NCI-H1105 treated with DMSO at 0.1 percent for 48 hours (cell line): Measurements from ENCODE around the gene TTC39B.
"Not testable (repeated sequence)": the region's sequence is repeated elsewhere in the genome, so short reads cannot be mapped to it uniquely, and the experiment has no call there.

Experiments
- DNase-seq: peaks from one replicate; lab custom pipeline; 2025; lab: John Stamatoyannopoulos, UW

The TTC39B gene

DNA sequence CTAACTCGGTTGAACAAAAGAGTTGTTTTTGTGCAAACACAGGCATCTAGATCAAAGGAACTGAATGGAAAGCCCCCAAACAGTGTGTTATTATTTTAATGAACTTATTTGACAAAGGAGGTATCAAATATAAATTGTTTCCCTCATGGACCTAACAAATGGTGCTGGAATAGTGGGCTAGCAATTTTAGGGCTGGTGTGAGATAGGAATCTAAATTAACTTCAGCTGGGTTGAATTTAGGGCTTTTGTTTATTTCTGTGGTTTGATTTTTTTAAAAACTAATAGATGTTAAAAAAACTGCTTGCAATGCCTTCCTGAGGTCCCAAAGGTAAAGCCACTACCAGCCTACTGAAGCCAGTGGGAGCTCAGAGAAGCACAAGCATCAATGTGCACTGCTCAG lies 42.1 kb downstream of the TTC39B start:
- no peak for DNase-seq

DNA sequence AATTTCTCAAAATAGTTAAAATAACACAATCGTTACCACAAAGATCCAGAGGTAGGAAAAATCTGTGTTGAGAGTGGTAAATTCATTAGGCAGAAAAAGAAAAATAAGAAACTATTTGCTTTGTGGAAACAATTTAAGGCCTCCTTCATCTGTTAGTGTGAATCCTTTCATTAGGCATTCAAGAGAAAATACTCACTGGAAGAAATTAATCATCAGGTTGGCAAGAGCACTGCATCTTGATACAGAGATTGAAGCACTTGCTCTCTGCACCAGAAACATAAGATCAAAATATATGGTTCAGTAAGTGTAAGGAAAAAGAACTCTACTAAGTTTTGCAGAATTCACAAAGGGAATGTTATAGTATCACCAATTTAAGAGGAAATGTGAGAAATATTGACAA lies 44.4 kb downstream of the TTC39B start:
- DNase-seq = no peak

DNA sequence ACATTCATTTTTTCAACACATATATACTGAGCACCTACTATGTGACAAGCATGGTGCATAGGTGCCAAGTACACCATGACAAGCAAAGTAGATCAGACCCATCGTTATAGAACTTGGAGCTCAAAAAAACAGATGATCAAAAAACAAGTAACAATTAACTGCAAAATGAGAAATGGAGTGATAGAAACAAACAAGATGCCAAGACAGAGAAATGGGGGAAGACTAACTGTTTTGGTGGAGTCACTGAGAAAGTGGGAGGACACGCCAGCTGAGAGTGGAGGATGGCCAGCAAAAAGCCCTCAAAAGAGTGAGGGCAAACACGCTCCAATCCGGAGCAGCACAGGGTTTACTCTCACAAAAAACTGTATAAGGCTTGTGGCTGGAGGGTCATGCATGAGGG lies 50.6 kb downstream of the TTC39B start:
- DNase-seq = no peak

DNA sequence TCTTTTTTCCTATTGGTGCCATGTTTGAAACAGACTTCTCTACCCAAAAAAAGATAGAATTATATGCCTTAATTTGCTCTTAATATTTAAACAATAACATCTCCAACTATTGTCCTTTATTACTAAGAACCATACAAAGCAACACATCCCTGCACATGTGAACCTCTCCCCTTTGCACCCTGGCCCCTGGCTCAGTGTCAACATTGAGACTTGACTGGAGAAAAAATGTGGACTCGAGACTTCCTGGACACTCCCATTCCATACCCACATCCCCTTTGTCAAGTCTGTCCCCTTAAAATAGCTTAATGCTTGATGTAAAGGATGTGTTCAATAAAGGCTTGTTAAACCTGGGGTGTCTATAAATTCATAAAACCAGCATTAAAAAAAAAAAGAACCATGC lies 53.2 kb downstream of the TTC39B start:
- no peak for DNase-seq

GRCh38 chr9:15253197-15253596 lies 53.8 kb downstream of the TTC39B start:
- no peak for DNase-seq

DNA sequence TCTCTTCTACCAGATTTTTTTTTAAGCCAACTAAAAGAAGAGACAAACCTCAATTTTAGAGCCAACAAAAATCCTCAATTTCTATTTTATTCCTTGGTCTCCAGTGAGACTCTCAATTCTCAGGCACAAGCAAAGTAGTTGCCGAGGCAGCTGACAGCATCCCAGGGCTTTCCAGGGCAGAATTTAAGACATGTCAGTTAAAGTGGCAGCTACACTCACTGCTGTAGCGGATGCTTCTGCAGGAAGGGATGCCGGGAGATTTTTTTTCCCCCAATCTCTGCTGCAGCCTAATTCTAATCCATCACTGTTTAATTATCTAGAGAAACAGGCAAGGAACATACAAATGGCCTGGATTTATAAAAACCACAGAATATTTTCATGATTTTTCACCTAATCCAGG lies 57.0 kb downstream of the TTC39B start:
- no peak for DNase-seq

DNA sequence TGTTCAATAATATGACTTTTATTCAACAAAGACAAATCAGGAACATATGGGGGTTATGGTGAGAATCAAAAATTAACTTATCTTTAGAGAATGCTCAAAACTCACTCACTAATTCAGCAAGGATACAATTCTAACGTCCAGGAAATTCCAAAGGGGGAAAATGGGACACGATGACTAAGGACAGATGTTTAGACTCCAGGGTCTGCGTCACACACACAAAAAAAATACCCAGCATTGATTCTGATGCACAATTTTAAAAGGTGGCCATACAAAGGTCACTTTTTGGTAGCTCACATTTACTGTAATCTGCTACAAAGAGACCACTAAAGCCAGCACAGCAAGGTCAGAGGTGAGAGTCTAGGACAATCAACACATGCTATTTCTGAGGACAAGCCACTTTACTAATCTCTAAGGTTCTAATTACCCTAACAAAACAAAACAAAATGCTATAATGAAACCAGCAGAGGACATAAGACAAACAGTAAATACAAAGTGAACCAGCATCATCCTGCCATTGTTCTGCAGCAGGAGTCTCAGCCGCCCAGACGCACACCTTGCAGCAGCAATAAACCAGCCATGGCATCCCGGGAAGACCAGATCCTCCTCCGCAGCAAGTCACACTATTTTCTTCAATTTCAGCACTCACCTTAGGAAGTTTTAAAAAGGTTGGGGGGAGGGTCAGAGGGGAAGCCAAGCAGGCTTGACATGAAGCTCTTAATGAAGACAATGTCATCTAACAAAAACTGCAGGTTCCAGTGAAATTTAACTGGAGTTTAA lies 57.8 kb downstream of the TTC39B start:
- DNase-seq = no peak

DNA sequence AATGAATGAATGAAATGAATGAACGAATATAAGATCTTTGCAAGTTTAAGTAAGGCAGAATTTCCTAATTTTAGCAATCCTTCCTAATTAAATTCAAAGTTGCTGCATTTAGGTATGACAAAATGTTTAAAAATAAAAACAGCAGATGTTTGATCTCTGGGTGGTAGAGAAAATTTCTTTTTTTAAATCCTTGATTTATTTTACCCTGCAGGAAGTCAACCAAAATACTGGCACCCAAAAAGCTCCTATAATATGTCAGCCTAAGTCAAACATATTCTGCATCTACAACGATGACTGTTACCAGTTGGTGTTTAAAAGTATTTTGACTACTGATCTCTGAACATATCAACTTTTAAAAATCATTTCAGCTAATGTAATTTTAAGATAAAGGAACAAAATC lies 58.4 kb downstream of the TTC39B start:
- no peak for DNase-seq

DNA sequence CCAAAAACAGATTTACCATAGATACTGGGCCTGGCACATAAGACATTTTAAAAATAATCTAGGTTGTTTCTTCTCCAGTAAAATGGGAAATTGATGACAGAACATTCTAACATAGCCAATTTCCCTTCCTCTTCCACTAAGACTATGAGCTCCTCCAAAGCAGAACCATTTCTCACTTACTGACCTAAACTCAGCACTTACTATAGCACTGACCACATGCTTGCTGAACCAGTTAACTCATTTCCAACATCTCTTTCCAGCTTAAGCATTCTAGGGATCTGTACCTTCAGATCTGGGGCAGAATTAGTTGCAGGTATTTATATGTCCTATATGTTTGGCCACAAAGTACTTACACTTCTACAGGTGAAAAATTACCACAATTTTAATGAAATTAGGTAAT lies 58.9 kb downstream of the TTC39B start:
- DNase-seq = no peak

DNA sequence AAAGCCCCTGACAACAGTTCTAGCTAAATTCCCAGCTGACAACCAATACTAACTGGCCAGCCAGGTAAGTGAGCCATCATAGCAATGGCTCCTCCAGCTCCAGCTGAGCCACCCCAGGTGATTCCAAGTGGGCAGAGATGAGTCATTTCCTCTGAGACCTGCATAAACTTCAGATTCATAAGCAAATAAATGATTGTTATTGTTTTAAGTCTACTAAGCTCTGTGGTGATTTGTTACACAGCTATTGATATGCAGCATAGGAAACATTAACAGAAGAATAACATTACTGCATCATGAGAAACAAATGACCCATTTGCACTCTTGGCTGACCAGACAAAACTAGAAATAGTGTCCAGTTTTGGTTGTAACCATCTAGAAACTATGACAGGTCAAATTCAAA lies 60.3 kb downstream of the TTC39B start:
- no peak for DNase-seq

DNA sequence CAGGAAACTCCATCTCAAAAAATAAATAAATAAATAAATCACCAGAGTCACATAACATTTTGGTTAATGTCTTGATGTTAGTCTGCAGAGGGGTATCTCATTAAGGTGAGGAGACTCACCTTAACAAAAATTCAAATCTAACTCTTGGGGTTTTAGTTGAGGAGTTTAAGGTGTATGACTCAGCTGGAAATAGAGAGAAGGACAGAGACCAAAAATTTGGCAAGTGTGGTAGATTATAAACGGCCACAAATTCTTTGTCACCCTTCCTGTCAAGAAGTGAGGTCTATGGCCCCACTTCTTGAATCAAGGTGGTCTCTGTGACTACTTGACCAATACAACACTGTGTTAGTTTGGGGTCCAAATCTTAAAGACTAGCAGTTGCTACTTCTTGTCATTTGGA lies 60.8 kb downstream of the TTC39B start:
- DNase-seq = no peak

GRCh38 chr9:15244001-15244441 lies 63.0 kb downstream of the TTC39B start:
- no peak for DNase-seq

- no peak for DNase-seq
These were observed 63.9 kb downstream of the TTC39B start for GRCh38 chr9:15243081-15243480.

DNA sequence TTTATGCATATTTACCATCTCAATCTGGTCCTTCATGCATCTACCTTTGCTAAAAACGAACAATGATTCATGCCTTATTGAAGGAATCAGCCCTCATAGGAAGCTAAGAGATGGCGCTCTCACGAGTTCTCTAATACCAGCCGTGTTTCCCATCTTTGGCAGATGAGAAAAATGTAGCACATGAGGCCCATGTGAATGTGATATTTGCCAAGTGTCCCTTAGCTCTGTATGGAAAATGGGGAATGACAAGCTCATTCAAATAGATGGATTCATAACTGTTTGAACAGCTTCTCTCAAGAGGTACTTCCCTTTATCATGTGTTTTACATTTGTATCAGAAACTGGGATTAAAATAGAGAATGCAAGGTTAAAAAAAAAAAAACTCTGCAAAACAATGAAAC lies 66.1 kb downstream of the TTC39B start:
- DNase-seq = no peak

GRCh38 chr9:15239816-15240215 lies 67.2 kb downstream of the TTC39B start:
- DNase-seq = no peak

- DNase-seq = no peak
These were observed 68.4 kb downstream of the TTC39B start for GRCh38 chr9:15238646-15239045.

DNA sequence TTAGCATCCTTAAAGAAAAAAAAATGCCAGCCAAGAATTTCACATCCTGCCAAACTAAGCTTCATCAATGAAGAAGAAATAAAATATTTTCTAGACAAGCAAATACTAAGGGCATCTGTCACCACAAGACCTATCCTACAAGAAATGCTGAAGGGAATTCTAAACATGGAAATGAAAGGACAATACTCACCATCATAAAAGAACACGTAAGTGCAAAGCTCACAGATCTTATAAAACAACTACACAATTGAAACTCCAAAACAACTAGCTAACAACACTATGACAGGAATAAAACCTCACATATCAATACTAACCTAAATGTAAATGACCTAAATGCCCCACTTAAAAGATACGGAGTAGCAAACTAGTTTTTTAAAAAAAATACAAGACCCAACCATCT lies 71.4 kb downstream of the TTC39B start:
- no peak for DNase-seq

DNA sequence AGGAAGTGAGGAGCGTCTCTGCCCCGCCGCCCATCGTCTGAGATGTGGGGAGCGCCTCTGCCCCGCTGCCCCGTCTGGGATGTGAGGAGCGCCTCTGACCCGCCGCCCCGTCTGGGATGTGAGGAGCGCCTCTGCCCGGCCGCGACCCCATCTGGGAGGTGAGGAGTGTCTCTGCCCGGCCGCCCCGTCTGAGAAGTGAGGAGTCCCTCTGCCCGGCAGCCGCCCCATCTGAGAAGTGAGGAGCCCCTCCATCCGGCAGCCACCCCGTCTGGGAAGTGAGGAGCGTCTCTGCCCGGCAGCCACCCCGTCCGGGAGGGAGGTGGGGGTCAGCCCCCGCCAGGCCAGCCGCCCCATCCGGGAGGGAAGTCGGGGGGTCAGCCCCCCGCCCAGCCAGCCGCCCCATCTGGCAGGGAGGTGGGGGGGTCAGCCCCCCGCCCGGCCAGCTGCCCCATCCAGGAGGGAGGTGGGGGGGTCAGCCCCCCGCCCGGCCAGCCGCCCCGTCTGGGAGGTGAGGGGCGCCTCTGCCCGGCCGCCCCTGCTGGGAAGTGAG lies 73.0 kb downstream of the TTC39B start:
- not testable (repeated sequence) for DNase-seq

- DNase-seq = not testable (repeated sequence)
These were observed 74.2 kb downstream of the TTC39B start for GRCh38 chr9:15232706-15233280.

GRCh38 chr9:15231788-15232635 lies 75.0 kb downstream of the TTC39B start:
- DNase-seq = no peak

GRCh38 chr9:15229409-15229808 lies 77.6 kb downstream of the TTC39B start:
- DNase-seq = no peak

DNA sequence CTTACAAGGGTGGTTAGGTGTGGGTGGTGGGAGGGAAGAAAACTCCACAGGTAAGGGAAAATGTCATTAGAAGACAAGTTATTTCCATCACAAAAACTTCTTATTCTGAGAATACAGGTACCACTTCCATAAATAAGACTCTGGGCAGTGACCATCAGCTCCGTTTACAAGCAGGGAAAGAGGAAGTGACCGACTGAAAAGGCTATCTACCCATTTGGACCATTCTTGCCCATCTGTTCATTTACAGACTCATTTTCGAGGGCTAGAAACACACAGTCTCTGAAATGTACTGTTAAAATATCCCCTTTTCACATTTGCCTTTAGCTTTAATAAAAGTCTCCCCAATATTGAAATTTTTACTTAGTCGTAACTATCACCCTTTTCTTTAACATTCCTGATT lies 79.5 kb downstream of the TTC39B start:
- DNase-seq = no peak
